Skeletal muscle tissue (tissue), 4 donors: ENCODE results near the gene STBD1. TPM values are rescaled to one million over a fixed set of nuclear protein-coding genes. Genes with fewer than 3 reads are reported as not detected.
"Not testable (repeated sequence)": the region's sequence is repeated elsewhere in the genome, so short reads cannot be mapped to it uniquely, and the experiment has no call there.

Experiments
- H3K27ac ChIP-seq: one replicate; pipeline ENCODE4 v1.7.0; 2013; ENCODE audit warnings: mild to moderate bottlenecking, low read depth, low read length, inconsistent platforms
- H3K27me3 ChIP-seq, 3 donors: one replicate each; pipeline ENCODE4 v1.7.0; 2013; ENCODE audit warnings: low read length in 3 of 3; ENCODE audit not compliant: control insufficient read depth in 3 of 3, insufficient read depth in 3 of 3
- H3K36me3 ChIP-seq, 3 donors: one replicate each; pipeline ENCODE4 v1.7.0; 2013; ENCODE audit warnings: low read length in 3 of 3; ENCODE audit not compliant: control insufficient read depth in 3 of 3, insufficient read depth in 3 of 3
- H3K4me1 ChIP-seq, 3 donors: one replicate each; pipeline ENCODE4 v1.7.0; 2013; ENCODE audit warnings: low read length in 3 of 3, mild to moderate bottlenecking in 3 of 3; ENCODE audit not compliant: control insufficient read depth in 3 of 3, insufficient read depth in 3 of 3
- H3K4me3 ChIP-seq, 3 donors: one replicate each; pipeline ENCODE4 v1.7.0; 2013; ENCODE audit warnings: low read length in 3 of 3
- H3K9ac ChIP-seq, 3 donors: one replicate each; pipeline ENCODE4 v1.7.0; 2013; ENCODE audit warnings: low read length in 3 of 3, mild to moderate bottlenecking in 3 of 3, moderate library complexity in 2 of 3, low read depth in 1 of 3
- H3K9me3 ChIP-seq, 3 donors: one replicate each; pipeline ENCODE4 v1.7.0; 2013; ENCODE audit warnings: low read length in 3 of 3; ENCODE audit not compliant: control insufficient read depth in 3 of 3
- total RNA-seq: library from RNA; depleted of rRNA; stranded (reverse); fragments of >200 nt; gene quantifications from one replicate; pipeline ENCODE4 v1.2.3, GENCODE V29; 2014
- donor health status: Osteomylitis.

STBD1 gene
- total RNA-seq, 1 donor from 2014 or later, result 27.1 TPM

- Histone ChIP-seq H3K4me1 (peaks cover 3 to 10% (median 4%) of the 10 kb centered on the region in 3 donors), H3K36me3 (no peaks in the 10 kb centered on the region), H3K27me3 (no peaks in the 10 kb centered on the region), H3K9me3 (no peaks in the 10 kb centered on the region), H3K27ac (no peak overlapping the region), H3K4me3 (no peak overlapping the region), H3K9ac (no peak overlapping the region)
Measured at GRCh38 chr4:76282941-76283689, 23.4 kb upstream of the STBD1 start.

GRCh38 chr4:76283900-76284299 lies 22.6 kb upstream of the STBD1 start:
- Histone ChIP-seq H3K9ac (no peak overlapping the region), H3K9me3 (no peaks in the 10 kb centered on the region), H3K27me3 (no peaks in the 10 kb centered on the region), H3K36me3 (no peaks in the 10 kb centered on the region), H3K4me1 (peaks cover 3 to 10% (median 4%) of the 10 kb centered on the region in 3 donors), H3K27ac (no peak overlapping the region), H3K4me3 (no peak overlapping the region)

- not testable (repeated sequence) for H3K9ac ChIP-seq, H3K9me3 ChIP-seq, H3K27me3 ChIP-seq, H3K36me3 ChIP-seq, H3K4me1 ChIP-seq, H3K27ac ChIP-seq, H3K4me3 ChIP-seq
Measured at GRCh38 chr4:76287811-76288210, 18.7 kb upstream of the STBD1 start.

GRCh38 chr4:76292730-76293129 lies 13.8 kb upstream of the STBD1 start:
- Histone ChIP-seq H3K9ac (no peak overlapping the region), H3K9me3 (peaks cover 0 to 3% (median 0%) of the 10 kb centered on the region in 3 donors), H3K4me1 (peaks cover 3 to 10% (median 8%) of the 10 kb centered on the region in 3 donors), H3K27ac (no peak overlapping the region), H3K36me3 (no peaks in the 10 kb centered on the region), H3K4me3 (no peak overlapping the region), H3K27me3 (no peaks in the 10 kb centered on the region)

- H3K27ac ChIP-seq, result no peak overlapping the region
- H3K9me3 ChIP-seq, result peaks cover 0 to 3% (median 2%) of the 10 kb centered on the region in 3 donors
Measured at GRCh38 chr4:76293772-76294171, 12.8 kb upstream of the STBD1 start.

GRCh38 chr4:76296286-76296820 lies 10.2 kb upstream of the STBD1 start:
- H3K9me3 ChIP-seq, result peaks cover 0 to 3% (median 2%) of the 10 kb centered on the region in 3 donors
- no peaks in the 10 kb centered on the region for H3K36me3 ChIP-seq
- H3K27me3 ChIP-seq, result no peaks in the 10 kb centered on the region
- no peak overlapping the region for H3K4me3 ChIP-seq
- H3K9ac ChIP-seq, result no peak overlapping the region
- no peak overlapping the region for H3K27ac ChIP-seq
- H3K4me1 ChIP-seq, result peaks cover 11 to 27% (median 18%) of the 10 kb centered on the region in 3 donors

More at GRCh38 chr4:76293772-76294171, 12.8 kb upstream of the STBD1 start:
- H3K9ac ChIP-seq, result no peak overlapping the region
- H3K4me1 ChIP-seq, result peaks cover 3 to 10% (median 8%) of the 10 kb centered on the region in 3 donors
- no peak overlapping the region for H3K4me3 ChIP-seq
- no peaks in the 10 kb centered on the region for H3K36me3 ChIP-seq
- no peaks in the 10 kb centered on the region for H3K27me3 ChIP-seq

- no peak overlapping the region for H3K9ac ChIP-seq
- H3K36me3 ChIP-seq, result no peaks in the 10 kb centered on the region
- peaks cover 0 to 3% (median 2%) of the 10 kb centered on the region in 3 donors for H3K9me3 ChIP-seq
- no peak overlapping the region for H3K27ac ChIP-seq
- H3K4me3 ChIP-seq, result no peak overlapping the region
- no peaks in the 10 kb centered on the region for H3K27me3 ChIP-seq
- H3K4me1 ChIP-seq, result peaks cover 17 to 38% (median 26%) of the 10 kb centered on the region in 3 donors
Measured at GRCh38 chr4:76298227-76298626, 8.3 kb upstream of the STBD1 start.

GRCh38 chr4:76300012-76300411 lies 6.5 kb upstream of the STBD1 start:
- no peak overlapping the region for H3K9ac ChIP-seq
- no peak overlapping the region for H3K4me3 ChIP-seq
- H3K4me1 ChIP-seq, result peaks cover 18 to 45% (median 29%) of the 10 kb centered on the region in 3 donors
- peaks cover 0 to 3% (median 2%) of the 10 kb centered on the region in 3 donors for H3K9me3 ChIP-seq
- no peaks in the 10 kb centered on the region for H3K27me3 ChIP-seq
- no peaks in the 10 kb centered on the region for H3K36me3 ChIP-seq
- peak overlapping the region; percentile 90 for H3K27ac ChIP-seq

- peak overlapping the region in 1 of 3 donors; percentile 7 for H3K4me3 ChIP-seq
- H3K4me1 ChIP-seq, result peaks cover 26 to 55% (median 34%) of the 10 kb centered on the region in 3 donors
- H3K27me3 ChIP-seq, result no peaks in the 10 kb centered on the region
- peak overlapping the region; percentile 90 for H3K27ac ChIP-seq
- H3K9me3 ChIP-seq, result peaks cover 0 to 3% (median 2%) of the 10 kb centered on the region in 3 donors
- H3K36me3 ChIP-seq, result no peaks in the 10 kb centered on the region
- peak overlapping the region; percentile 36 to 40 (median 40) for H3K9ac ChIP-seq
Measured at GRCh38 chr4:76301068-76301774, 5.3 kb upstream of the STBD1 start.

- Histone ChIP-seq H3K27me3 (no peaks in the 10 kb centered on the region), H3K4me1 (peaks cover 26 to 56% (median 34%) of the 10 kb centered on the region in 3 donors), H3K27ac (peak overlapping the region; percentile 90), H3K4me3 (peak overlapping the region in 1 of 3 donors; percentile 7), H3K36me3 (no peaks in the 10 kb centered on the region), H3K9me3 (peaks cover 0 to 3% (median 2%) of the 10 kb centered on the region in 3 donors), H3K9ac (peak overlapping the region in 1 of 3 donors; percentile 36)
Measured at GRCh38 chr4:76301775-76302162, 4.8 kb upstream of the STBD1 start.
